Islet precursor cell (in vitro differentiated cells): ENCODE data around the gene LDB3.

ENCODE experiments used
- DNase-seq: peaks from one replicate; pipeline ENCODE4 v3.0.0-alpha.2; 2018

Gene LDB3

GRCh38 chr10:86668297-86669165 is at the start of gene LDB3:
TSS of gene LDB3 (plus strand) at chr10:86668511. CDS start at chr10:86668692, 181 bp downstream.
- DNase-seq: peak; percentile 91

- DNase-seq: no peak
Observed at GRCh38 chr10:86628311-86628710, 40.0 kb upstream of the LDB3 start.

- DNase-seq: no peak
Observed at GRCh38 chr10:86630079-86630478, 38.2 kb upstream of the LDB3 start.

- peak; percentile 83 for DNase-seq
Observed at GRCh38 chr10:86632009-86632800, 36.1 kb upstream of the LDB3 start.

GRCh38 chr10:86632951-86633350 is 35.4 kb upstream of the LDB3 start:
- peak; percentile 39 for DNase-seq

GRCh38 chr10:86635402-86635801 is 32.9 kb upstream of the LDB3 start:
- peak; percentile 22 for DNase-seq

- no peak for DNase-seq
Observed at GRCh38 chr10:86636311-86636710, 32.0 kb upstream of the LDB3 start.

GRCh38 chr10:86642021-86642420 is 26.3 kb upstream of the LDB3 start:
- no peak for DNase-seq

- peak; percentile 50 for DNase-seq
Observed at GRCh38 chr10:86642499-86642898, 25.8 kb upstream of the LDB3 start.

- DNase-seq: peak; percentile 57
Observed at GRCh38 chr10:86644152-86644793, 24.0 kb upstream of the LDB3 start.

GRCh38 chr10:86644794-86645445 is 23.4 kb upstream of the LDB3 start:
- DNase-seq: peak; percentile 41

GRCh38 chr10:86645621-86646165 is 22.6 kb upstream of the LDB3 start:
- DNase-seq: peak; percentile 20

GRCh38 chr10:86646532-86646931 is 21.8 kb upstream of the LDB3 start:
- peak; percentile 38 for DNase-seq

GRCh38 chr10:86646933-86647332 is 21.4 kb upstream of the LDB3 start:
- DNase-seq: peak; percentile 30

GRCh38 chr10:86647773-86648703 is 20.3 kb upstream of the LDB3 start:
- peak; percentile 66 for DNase-seq

GRCh38 chr10:86648704-86649427 is 19.4 kb upstream of the LDB3 start:
- DNase-seq: peak; percentile 54

- DNase-seq: peak; percentile 54
Observed at GRCh38 chr10:86649471-86650150, 18.7 kb upstream of the LDB3 start.

- DNase-seq: no peak
Observed at GRCh38 chr10:86650151-86650550, 18.2 kb upstream of the LDB3 start.

- DNase-seq: peak; percentile 38
Observed at GRCh38 chr10:86651021-86651471, 17.3 kb upstream of the LDB3 start.
